GM19025 (cell line): ENCODE results near the gene KRAS.

Experiments
- ATAC-seq: cut with Tn5 transposase; IDR thresholded peaks from one replicate; pipeline ENCODE4 v1.9.1; 2021; ENCODE audit warnings: mild to moderate bottlenecking, low read depth, moderate library complexity; ENCODE audit not compliant: unreplicated experiment

The KRAS gene

DNA sequence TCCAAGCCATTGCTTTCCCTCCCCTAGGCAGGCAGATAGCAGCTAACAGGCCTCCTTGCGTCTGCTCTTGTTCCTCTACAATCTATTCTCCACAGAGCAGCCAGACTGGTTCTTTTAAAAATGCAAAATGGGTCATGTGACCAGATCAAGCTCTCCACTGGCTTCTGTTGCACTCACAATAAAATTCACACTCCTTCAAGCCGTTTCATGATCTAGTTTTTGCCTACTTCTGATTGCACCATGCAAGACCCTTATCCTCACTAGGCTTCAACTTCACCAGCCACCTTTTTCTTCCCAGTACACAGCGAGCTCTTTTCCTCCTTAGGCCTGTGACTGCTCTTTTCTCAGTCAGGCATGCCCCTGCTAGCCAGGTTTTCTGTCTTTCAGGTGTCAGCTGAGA is 6.1 kb upstream of the KRAS start:
- no peak for ATAC-seq

GRCh38 chr12:25256005-25256404 is 5.3 kb upstream of the KRAS start:
- ATAC-seq, result no peak

DNA sequence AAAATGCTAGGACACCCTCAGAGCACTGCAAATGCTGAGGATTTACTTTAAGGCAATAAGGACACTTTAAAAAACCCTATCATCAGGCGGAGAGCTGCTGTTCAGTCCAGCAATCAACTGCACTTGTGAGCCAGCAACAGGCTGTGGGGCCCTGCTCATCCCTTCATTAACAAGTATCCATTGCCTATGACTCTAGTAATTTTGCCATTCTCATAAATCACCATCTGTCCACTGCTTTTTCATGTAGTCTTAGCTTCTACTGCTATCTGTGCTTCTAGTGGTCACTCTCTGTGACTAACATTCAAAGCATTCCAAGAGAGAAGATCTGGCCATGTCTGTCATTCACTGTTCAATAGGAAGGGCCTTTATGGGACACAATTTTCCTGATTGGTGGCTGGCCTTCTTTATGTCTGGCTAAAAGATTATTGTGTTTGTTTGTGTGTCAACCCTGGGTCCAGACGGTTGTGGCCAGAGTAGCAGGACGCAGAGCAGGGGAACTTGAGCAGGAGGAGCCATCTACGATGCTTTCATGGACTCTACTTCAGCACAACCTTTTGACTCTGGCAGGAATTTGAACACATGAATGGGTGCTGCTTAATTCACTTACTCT is 3.6 kb upstream of the KRAS start:
- no peak for ATAC-seq

- no peak for ATAC-seq
Observed at GRCh38 chr12:25253371-25254068, 2.8 kb upstream of the KRAS start.

DNA sequence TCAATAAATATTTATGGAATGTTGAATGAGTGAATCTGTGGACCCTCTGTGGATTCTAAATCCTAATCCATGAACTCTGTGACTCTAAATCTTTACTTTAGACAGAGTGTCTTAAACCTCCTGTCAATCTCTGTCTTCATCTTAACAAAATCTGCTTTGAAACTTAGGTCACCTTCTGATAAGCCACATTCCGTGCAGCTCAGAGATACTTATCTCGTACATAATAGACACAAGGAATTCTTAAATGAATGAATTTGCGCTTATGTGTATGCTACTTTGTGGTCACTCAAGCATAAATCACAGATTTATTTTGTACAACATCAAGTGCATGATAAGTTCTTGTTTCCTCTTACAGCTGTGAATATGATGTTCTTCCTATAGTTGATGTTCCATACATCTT is 2.2 kb upstream of the KRAS start:
- no peak for ATAC-seq

- ATAC-seq, result no peak
Observed at GRCh38 chr12:25251769-25252168, 1.0 kb upstream of the KRAS start.

DNA sequence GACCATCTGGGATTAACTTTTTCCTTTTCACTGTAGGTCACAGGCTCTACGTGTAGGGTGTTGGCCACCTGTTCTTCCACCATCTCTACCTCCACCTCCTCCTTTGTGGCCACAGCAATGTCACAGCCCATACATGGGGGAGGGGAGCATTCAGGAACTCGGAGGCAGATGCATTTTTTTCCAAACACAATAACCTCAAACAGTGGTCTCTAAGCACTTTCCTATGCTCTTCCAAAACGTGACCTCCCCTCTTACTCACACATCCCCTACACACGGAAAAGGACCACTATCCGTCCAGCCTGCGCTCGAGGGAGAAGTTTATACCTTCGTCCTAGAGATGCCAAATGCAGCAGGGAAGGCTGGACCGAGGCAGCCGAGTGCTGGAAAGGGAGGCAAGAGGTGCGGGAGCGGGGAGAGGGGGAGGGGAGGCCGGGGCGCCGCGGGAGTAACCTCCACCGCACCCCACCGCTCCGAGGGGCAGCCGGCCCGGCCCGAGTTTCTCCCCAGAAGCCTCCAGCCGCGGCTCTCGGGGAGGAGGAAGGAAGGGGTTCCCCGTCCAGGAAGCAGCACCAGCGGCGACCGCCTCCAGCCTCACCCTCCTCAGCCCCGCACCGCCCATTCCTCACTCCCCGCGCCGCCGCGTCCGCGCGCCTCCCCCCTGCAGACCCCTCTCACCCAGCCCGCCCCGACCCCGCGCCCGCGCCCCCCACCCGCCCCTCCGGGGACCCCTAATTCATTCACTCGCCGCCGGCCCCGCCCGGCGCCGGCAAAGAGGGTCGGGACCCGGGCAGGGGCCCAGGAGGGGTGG is 594 bp downstream of the KRAS start:
- ATAC-seq, result peak; percentile 27

DNA sequence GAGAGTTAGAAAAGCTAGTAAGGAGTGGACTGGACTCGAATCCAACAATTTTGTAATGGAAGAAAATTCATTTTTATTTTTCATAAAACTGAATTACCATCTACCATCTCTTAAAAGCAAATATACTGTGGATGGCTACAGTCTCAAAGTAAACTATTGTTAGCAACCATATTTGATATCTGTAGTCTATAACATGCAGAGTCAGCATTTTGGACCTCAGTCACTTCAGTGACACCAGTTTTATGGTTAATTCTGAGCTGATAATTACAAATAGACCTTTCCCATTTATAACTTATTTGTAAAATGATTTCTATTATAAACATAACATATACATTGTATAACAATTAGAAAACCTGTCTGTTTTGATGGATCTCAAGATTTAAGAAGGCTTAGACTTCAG is 2.0 kb downstream of the KRAS start:
- no peak for ATAC-seq

- no peak for ATAC-seq
Observed at GRCh38 chr12:25248137-25248536, 2.6 kb downstream of the KRAS start.

DNA sequence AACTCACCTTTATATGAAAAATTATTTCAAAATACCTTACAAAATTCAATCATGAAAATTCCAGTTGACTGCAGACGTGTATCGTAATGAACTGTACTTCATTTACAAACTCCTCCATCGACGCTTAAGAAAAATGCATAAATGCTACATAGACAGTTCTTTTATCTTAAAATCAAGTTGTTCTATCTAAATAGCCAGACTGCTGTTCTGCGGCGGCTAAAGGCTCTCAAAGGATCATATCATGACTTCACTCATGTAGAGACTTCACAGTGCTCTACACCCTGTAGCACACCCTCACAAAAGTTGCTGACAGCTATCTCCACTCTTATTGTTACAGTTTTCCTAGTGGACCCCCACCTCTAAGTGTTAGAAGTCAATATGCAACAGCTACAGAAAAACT is 5.2 kb downstream of the KRAS start:
- ATAC-seq, result no peak

DNA sequence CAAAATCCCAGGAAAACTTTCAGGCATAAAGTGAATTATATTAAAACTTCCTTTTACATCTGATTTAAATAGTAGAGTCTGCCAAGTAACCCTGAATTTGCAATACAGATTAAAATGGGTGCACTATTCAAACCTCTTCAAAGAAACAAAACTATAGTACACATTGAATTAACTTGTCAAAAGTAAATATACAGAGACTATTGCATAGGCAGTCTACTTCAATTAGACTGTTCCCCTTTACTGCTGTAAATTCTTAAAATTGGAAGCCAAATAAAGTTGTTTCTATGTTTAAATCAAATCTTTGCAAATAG is 7.1 kb downstream of the KRAS start:
- no peak for ATAC-seq

DNA sequence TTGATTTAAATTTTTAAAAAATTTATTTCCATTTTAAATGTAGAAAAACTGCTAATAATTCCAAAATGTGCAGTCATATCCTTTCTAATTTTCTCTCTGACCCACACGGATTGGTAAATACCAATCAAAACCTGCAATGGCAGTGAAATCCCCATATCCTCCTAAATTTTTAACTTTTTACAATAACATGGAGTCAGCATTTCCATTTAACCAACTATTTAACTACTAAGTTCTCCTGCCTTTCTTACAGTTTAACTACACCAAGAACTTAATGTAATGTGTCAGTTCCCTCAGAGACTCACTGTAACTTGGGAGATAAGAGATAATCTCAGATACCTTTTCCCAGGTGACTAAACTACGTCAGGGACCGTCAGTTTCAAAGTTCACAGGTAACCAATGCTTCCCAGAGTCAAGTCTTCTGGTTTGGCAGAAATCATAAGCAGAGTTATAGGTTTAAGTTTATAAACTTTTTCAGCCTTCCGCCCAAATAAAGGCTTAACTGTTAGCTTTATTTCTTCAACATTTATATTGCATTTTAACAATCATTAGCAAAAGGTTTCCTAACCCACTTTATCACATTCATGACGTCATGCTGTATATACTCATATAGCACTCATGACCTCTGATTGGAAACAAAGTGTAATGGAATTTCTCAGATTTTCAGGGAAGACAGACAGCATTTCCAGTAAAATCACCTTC is 7.6 kb downstream of the KRAS start:
- no peak for ATAC-seq

GRCh38 chr12:25241167-25242020 is 9.3 kb downstream of the KRAS start:
- ATAC-seq, result no peak

- ATAC-seq, result no peak
Observed at GRCh38 chr12:25236626-25237025, 14.1 kb downstream of the KRAS start.

DNA sequence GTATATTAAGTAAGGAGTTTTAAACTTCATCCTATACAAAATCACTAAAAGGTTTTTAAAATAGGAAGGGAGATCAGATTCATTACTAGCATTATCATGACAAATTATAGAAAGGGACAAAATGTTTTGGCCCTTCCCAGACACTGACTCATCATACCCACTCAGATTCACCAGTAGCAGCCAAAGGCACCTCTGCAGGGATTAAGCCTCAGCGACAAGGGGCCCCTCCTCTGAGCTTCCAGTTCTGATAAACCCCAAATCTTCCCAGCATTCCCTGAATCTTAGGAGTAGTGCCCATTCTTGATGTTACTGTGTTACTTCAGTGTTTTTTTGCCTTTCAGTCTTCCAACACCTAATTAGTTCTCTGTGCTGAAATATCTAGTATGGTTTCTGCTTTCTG is 14.5 kb downstream of the KRAS start:
- ATAC-seq, result no peak

DNA sequence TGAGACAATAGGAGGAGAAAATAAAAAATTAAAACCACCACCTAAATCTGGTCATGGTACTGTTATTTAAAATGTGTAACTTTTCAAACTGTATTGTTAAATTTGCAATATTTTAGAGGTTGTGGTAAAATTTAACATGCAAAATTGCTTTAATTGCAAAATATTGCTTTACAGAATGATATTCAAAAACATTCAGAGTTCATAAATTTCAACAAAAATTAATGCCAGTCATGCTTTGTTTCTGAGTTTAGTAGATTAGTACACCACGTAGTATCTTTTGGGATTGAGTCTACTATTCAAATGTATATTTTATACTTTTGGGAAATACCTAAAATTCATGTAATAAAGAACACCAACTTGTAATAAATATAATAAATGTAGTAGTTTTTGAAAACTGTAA is 37.4 kb downstream of the KRAS start:
- no peak for ATAC-seq

DNA sequence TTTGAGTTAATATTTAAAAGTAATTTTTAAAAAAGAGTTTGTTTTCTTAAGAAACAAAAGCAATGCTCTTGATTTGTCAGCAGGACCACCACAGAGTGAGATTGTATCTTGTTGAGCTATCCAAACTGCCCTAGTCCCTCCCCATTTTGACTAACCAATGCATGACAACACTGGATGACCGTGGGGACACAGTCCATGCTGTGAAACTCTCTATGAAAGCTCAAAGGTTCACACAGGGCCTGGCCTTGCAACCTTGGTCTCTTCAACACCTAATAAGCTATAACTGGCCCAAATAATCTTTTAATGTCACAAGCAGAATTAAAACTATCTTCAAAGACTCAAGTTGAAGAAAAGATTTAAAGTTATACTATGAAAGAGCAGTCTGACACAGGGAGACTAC is 42.2 kb downstream of the KRAS start:
- no peak for ATAC-seq

GRCh38 chr12:25207846-25208245 is 42.9 kb downstream of the KRAS start:
- no peak for ATAC-seq

DNA sequence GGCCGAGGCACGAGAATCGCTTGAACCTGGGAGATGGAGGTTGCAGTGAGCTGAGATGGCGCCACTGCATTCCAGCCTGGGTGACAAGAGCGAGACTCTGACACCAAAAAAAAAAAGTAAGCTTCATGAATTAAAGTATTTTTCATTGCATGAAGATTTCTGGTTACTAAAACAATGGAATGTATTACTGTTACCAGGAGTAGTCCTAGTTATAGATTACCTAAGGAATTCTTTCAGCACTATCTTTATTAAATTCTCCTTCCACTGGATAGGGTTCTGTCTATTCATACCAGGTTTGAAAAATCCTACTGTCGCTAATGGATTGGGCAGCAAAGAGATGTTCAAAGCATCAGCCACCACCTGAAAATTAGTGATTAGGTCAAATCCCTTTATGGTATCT is 43.3 kb downstream of the KRAS start:
- no peak for ATAC-seq

- ATAC-seq, result no peak
Observed at GRCh38 chr12:25202137-25202536, 48.6 kb downstream of the KRAS start.
